Measurements from ENCODE around the gene ADH1C. TPM values are rescaled to one million over a fixed set of nuclear protein-coding genes. Genes with fewer than 3 reads are reported as not detected.

The ADH1C gene
- total RNA-seq, 2 experiments from 2014 or later, result not detected

DNA sequence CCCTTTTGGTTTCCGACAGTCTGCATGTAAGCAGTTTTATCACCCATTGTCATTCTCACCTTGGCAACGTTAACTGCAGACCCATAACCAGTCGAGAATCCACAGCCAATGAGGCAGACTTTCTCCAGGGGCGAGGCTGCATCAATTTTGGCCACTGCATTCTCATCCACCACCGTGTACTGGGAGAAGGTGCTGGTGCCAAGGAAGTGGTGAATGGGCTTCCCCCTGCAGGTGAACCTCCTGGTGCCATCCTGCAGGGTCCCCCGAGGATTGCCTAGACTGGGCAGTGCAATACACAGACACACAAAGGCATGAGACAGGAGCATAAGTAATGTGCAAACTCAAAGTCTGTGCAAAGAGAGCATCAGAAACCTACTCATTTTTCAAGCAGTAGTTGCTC, 36.7 kb downstream of the ADH1C start:
- intact Hi-C loops (cut with micrococcal nuclease; ENCODE audit: unreplicated experiment), result no loop called here
- POLR2A ChIA-PET, result no interaction called here

DNA sequence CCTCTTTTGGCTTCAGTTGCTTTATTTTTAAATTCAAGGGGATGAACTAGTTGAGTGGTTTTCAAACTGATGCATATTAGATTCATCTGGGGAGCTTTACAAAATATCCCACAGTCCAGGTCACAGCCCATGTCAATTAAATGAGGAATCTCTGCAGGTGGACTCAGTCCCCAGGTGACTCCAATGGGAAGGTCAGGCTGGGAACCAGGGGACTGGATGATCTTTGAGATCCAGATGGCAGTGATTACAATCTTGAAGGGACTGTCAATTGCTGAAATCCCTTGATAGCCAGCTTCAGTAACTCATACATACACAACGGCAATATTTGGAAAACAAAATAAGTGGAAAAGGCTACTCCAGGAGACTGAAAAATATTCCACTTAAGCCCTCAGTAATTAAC, 38.3 kb downstream of the ADH1C start:
- no peaks in the 10 kb centered on the region for H4K20me1 ChIP-seq (ENCODE audit: insufficient read depth, low read length)
- H3K4me3 ChIP-seq (ENCODE audit: low read depth, low read length, poor library complexity, severe bottlenecking), result no peak overlapping the region
- BruUV-seq (replicated peaks), result no TSS peak
- H3K9me3 ChIP-seq (ENCODE audit: low read length), result no peaks in the 10 kb centered on the region
- no peak overlapping the region for H2AFZ ChIP-seq (ENCODE audit: low read length)
- ChIA-PET CTCF (ENCODE audit: unreplicated experiment) (no interaction called here), POLR2A (no interaction called here)
- TF ChIP-seq, protein P1, sequence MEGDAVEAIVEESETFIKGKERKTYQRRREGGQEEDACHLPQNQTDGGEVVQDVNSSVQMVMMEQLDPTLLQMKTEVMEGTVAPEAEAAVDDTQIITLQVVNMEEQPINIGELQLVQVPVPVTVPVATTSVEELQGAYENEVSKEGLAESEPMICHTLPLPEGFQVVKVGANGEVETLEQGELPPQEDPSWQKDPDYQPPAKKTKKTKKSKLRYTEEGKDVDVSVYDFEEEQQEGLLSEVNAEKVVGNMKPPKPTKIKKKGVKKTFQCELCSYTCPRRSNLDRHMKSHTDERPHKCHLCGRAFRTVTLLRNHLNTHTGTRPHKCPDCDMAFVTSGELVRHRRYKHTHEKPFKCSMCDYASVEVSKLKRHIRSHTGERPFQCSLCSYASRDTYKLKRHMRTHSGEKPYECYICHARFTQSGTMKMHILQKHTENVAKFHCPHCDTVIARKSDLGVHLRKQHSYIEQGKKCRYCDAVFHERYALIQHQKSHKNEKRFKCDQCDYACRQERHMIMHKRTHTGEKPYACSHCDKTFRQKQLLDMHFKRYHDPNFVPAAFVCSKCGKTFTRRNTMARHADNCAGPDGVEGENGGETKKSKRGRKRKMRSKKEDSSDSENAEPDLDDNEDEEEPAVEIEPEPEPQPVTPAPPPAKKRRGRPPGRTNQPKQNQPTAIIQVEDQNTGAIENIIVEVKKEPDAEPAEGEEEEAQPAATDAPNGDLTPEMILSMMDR (conservative IDR thresholded peaks at IDR 0.05; ENCODE audit: low read length), result no peak
- no peak for TF ChIP-seq EZH2phosphoT487 (IDR thresholded peaks at IDR 0.05; ENCODE audit: borderline replicate concordance, low read depth, low read length)
- no peak overlapping the region for H3K27ac ChIP-seq (ENCODE audit: low read depth, low read length, poor library complexity, severe bottlenecking)
- intact Hi-C loops (cut with micrococcal nuclease; ENCODE audit: unreplicated experiment), result no loop called here
- no peak overlapping the region for H3K4me2 ChIP-seq (ENCODE audit: low read length)
- H3K79me2 ChIP-seq (ENCODE audit: insufficient read depth, low read depth, low read length), result no peaks in the 10 kb centered on the region
- H3K4me1 ChIP-seq (ENCODE audit: insufficient read depth, low read length, poor library complexity, severe bottlenecking), result no peaks in the 10 kb centered on the region
- no peak for DNase-seq (ENCODE audit: low spot score)
- no peaks in the 10 kb centered on the region for H3K9me2 ChIP-seq (ENCODE audit: insufficient read depth, low read length)
- no peaks in the 10 kb centered on the region for H3K36me3 ChIP-seq (ENCODE audit: insufficient read depth, low read length)

More for the DNA sequence above, 36.7 kb downstream of the ADH1C start:
- no TSS peak for BruUV-seq (replicated peaks)
- no peaks in the 10 kb centered on the region for H3K9me2 ChIP-seq (ENCODE audit: insufficient read depth, low read length)
- TF ChIP-seq, protein P1 (conservative IDR thresholded peaks at IDR 0.05; ENCODE audit: low read length), result no peak
- no peak for TF ChIP-seq EZH2phosphoT487 (IDR thresholded peaks at IDR 0.05; ENCODE audit: borderline replicate concordance, low read depth, low read length)
- H3K4me2 ChIP-seq (ENCODE audit: low read length), result no peak overlapping the region
- DNase-seq (ENCODE audit: low spot score), result no peak
- no peak overlapping the region for H3K4me3 ChIP-seq (ENCODE audit: low read depth, low read length, poor library complexity, severe bottlenecking)
- CTCF ChIA-PET (ENCODE audit: unreplicated experiment), result no interaction called here
- no peak overlapping the region for H3K27ac ChIP-seq (ENCODE audit: low read depth, low read length, poor library complexity, severe bottlenecking)
- H3K36me3 ChIP-seq (ENCODE audit: insufficient read depth, low read length), result no peaks in the 10 kb centered on the region
- no peaks in the 10 kb centered on the region for H3K4me1 ChIP-seq (ENCODE audit: insufficient read depth, low read length, poor library complexity, severe bottlenecking)
- no peaks in the 10 kb centered on the region for H3K9me3 ChIP-seq (ENCODE audit: low read length)
- H4K20me1 ChIP-seq (ENCODE audit: insufficient read depth, low read length), result no peaks in the 10 kb centered on the region
- no peaks in the 10 kb centered on the region for H3K79me2 ChIP-seq (ENCODE audit: insufficient read depth, low read depth, low read length)
- no peak overlapping the region for H2AFZ ChIP-seq (ENCODE audit: low read length)

DNA sequence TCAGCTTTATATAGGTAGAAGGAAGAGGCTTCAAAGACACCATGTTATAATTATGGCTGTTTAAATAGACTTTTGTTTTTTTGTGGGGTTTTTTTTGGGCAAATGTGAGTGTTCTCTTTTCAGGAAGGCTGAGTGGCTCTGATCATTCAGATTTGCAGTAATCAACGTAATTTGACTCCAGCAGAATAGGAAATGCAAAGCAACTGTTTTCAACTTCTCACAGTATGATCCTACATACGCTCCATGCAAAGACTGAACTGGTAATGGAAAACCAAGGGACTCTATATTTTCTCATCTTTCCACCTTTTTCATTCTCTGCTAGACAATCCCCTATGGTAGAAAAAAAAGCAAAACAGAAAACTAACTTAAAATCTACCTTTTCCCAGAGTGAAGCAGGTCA, 42.2 kb downstream of the ADH1C start:
- ChIA-PET CTCF (ENCODE audit: unreplicated experiment) (no interaction called here), POLR2A (no interaction called here)

More for the DNA sequence above, 42.2 kb downstream of the ADH1C start:
- no peak overlapping the region for H3K4me2 ChIP-seq (ENCODE audit: low read length)
- no TSS peak for BruUV-seq (replicated peaks)
- H3K36me3 ChIP-seq (ENCODE audit: insufficient read depth, low read length), result no peaks in the 10 kb centered on the region
- no peak for TF ChIP-seq EZH2phosphoT487 (IDR thresholded peaks at IDR 0.05; ENCODE audit: borderline replicate concordance, low read depth, low read length)
- TF ChIP-seq, protein P1 (conservative IDR thresholded peaks at IDR 0.05; ENCODE audit: low read length), result no peak
- H3K27ac ChIP-seq (ENCODE audit: low read depth, low read length, poor library complexity, severe bottlenecking), result no peak overlapping the region
- H2AFZ ChIP-seq (ENCODE audit: low read length), result no peak overlapping the region
- H3K4me3 ChIP-seq (ENCODE audit: low read depth, low read length, poor library complexity, severe bottlenecking), result no peak overlapping the region
- no peak for DNase-seq (ENCODE audit: low spot score)
- no peaks in the 10 kb centered on the region for H3K4me1 ChIP-seq (ENCODE audit: insufficient read depth, low read length, poor library complexity, severe bottlenecking)
- no peaks in the 10 kb centered on the region for H3K9me3 ChIP-seq (ENCODE audit: low read length)
- no peaks in the 10 kb centered on the region for H3K9me2 ChIP-seq (ENCODE audit: insufficient read depth, low read length)
- intact Hi-C loops (cut with micrococcal nuclease; ENCODE audit: unreplicated experiment), result no loop called here
- H3K79me2 ChIP-seq (ENCODE audit: insufficient read depth, low read depth, low read length), result no peaks in the 10 kb centered on the region
- no peaks in the 10 kb centered on the region for H4K20me1 ChIP-seq (ENCODE audit: insufficient read depth, low read length)

All from OCI-LY7 (cell line).